GM12892 (cell line): ENCODE data around the gene CDKAL1.
"Not testable (repeated sequence)": the region's sequence is repeated elsewhere in the genome, so short reads cannot be mapped to it uniquely, and the experiment has no call there.

Source experiments
- DNase-seq: peaks from one replicate; pipeline ENCODE4 v3.0.0; 2011; ENCODE audit not compliant: insufficient read length
- FAIRE-seq: peaks from 2 replicates; lab custom pipeline; 2011; peaks lifted over from hg19 to GRCh38; lab: Jason Lieb, UNC
- POLR2A ChIP-seq: IDR thresholded peaks from 2 replicates; pipeline ENCODE4 v1.6.1; 2011; ENCODE audit warnings: low read depth, low read length, control low read depth
- POLR2AphosphoS5 ChIP-seq: IDR thresholded peaks from 2 replicates; pipeline ENCODE4 v1.6.1; 2011; ENCODE audit warnings: low read depth, low read length, control low read depth
- TAF1 ChIP-seq: IDR thresholded peaks from 2 replicates; pipeline ENCODE4 v1.6.1; 2011; ENCODE audit warnings: low read depth, mild to moderate bottlenecking, control low read depth, low read length, borderline replicate concordance

CDKAL1 gene

GRCh38 chr6:20751293-20751935 lies 217.2 kb downstream of the CDKAL1 start:
- no peak for FAIRE-seq
- TF ChIP-seq POLR2A (no peak), TAF1 (no peak), POLR2AphosphoS5 (no peak)
- no peak for DNase-seq

- DNase-seq (no peak), FAIRE-seq (no peak)
- TF ChIP-seq POLR2AphosphoS5, result no peak
- TF ChIP-seq POLR2A, result no peak
Measured at GRCh38 chr6:20755631-20756030, 221.4 kb downstream of the CDKAL1 start.

GRCh38 chr6:20756584-20757147 lies 222.4 kb downstream of the CDKAL1 start:
- not testable (repeated sequence) for FAIRE-seq, DNase-seq

- FAIRE-seq (no peak), DNase-seq (no peak)
- TF ChIP-seq TAF1 (no peak), POLR2AphosphoS5 (no peak), POLR2A (no peak)
Measured at GRCh38 chr6:20757761-20758160, 223.5 kb downstream of the CDKAL1 start.

- no peak for FAIRE-seq
- TF ChIP-seq TAF1, result no peak
- TF ChIP-seq POLR2A, result no peak
- TF ChIP-seq POLR2AphosphoS5, result no peak
- DNase-seq, result no peak
Measured at GRCh38 chr6:20763296-20763695, 229.0 kb downstream of the CDKAL1 start.

- no peak for FAIRE-seq
- TF ChIP-seq POLR2AphosphoS5 (no peak), TAF1 (no peak), POLR2A (no peak)
- no peak for DNase-seq
Measured at GRCh38 chr6:20769631-20770030, 235.4 kb downstream of the CDKAL1 start.

- FAIRE-seq (no peak), DNase-seq (no peak)
- no peak for TF ChIP-seq POLR2AphosphoS5
- TF ChIP-seq TAF1, result no peak
- TF ChIP-seq POLR2A, result no peak
Measured at GRCh38 chr6:20770773-20771172, 236.5 kb downstream of the CDKAL1 start.

- FAIRE-seq (no peak), DNase-seq (no peak)
- no peak for TF ChIP-seq POLR2AphosphoS5
- TF ChIP-seq TAF1, result no peak
- no peak for TF ChIP-seq POLR2A
Measured at GRCh38 chr6:20771409-20771808, 237.2 kb downstream of the CDKAL1 start.

- FAIRE-seq (no peak), DNase-seq (no peak)
- TF ChIP-seq POLR2A, result no peak
- no peak for TF ChIP-seq TAF1
Measured at GRCh38 chr6:20773822-20774221, 239.6 kb downstream of the CDKAL1 start.

GRCh38 chr6:20775981-20776380 lies 241.7 kb downstream of the CDKAL1 start:
- FAIRE-seq (no peak), DNase-seq (no peak)
- TF ChIP-seq POLR2A (no peak), POLR2AphosphoS5 (no peak), TAF1 (no peak)

- FAIRE-seq (no peak), DNase-seq (no peak)
- no peak for TF ChIP-seq POLR2AphosphoS5
- TF ChIP-seq POLR2A, result no peak
- TF ChIP-seq TAF1, result no peak
Measured at GRCh38 chr6:20777801-20778200, 243.5 kb downstream of the CDKAL1 start.

- DNase-seq (no peak), FAIRE-seq (no peak)
- no peak for TF ChIP-seq POLR2AphosphoS5
- no peak for TF ChIP-seq POLR2A
- TF ChIP-seq TAF1, result no peak
Measured at GRCh38 chr6:20778459-20778858, 244.2 kb downstream of the CDKAL1 start.
